DND-41 (cell line): ENCODE results near the gene TRAF2.

Experiments
- EZH2 ChIP-seq: IDR thresholded peaks from 3 replicates; pipeline ENCODE4 v1.6.1; 2012; ENCODE audit warnings: borderline replicate concordance, low read depth, mild to moderate bottlenecking, moderate library complexity, low read length, inconsistent platforms; ENCODE audit not compliant: severe bottlenecking
- TF ChIP-seq, protein P1 (sequence below): IDR thresholded peaks from 2 replicates; pipeline ENCODE4 v1.5.1; 2012; ENCODE audit warnings: borderline replicate concordance, low read length, moderate library complexity, mild to moderate bottlenecking; ENCODE audit not compliant: poor library complexity, severe bottlenecking; ENCODE audit errors: extremely low read depth

DNA sequence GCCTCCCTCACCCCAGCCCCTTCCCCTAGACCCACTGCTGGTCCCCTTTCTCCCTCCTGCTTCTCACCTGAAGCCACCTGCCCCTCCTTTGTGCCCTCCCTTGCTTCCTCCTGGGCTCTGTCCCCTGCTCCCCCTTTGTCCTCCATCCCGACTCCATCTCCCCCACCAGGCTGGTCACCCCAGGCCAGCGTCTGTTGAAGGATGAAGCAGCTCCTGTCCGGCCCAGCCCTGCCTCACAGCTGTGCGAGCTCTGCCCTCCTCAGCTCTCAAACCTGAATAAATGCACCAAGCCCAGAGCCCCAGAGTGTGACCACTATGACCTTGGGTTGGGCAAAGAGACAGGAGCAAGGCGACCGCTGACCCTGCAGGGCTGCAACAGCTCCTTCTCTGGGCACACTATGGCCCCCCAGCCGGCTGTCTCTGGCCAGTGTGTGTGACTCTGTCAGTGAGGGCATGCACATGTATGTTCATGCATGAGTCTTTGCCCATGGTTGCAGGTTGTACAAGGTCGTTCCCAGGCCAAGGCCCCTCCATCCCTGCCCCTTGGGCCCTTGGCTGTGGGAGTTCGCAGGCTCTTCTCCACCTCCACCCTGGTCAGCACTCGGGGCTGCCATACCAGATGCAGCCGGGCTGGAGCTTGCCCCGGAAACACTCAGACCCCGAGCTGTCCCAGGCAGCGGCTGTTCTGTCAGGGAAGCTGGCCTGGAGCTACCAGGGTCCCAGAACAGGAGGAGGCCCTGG is 69.1 kb downstream of the TRAF2 start:
- TF ChIP-seq, protein P1, sequence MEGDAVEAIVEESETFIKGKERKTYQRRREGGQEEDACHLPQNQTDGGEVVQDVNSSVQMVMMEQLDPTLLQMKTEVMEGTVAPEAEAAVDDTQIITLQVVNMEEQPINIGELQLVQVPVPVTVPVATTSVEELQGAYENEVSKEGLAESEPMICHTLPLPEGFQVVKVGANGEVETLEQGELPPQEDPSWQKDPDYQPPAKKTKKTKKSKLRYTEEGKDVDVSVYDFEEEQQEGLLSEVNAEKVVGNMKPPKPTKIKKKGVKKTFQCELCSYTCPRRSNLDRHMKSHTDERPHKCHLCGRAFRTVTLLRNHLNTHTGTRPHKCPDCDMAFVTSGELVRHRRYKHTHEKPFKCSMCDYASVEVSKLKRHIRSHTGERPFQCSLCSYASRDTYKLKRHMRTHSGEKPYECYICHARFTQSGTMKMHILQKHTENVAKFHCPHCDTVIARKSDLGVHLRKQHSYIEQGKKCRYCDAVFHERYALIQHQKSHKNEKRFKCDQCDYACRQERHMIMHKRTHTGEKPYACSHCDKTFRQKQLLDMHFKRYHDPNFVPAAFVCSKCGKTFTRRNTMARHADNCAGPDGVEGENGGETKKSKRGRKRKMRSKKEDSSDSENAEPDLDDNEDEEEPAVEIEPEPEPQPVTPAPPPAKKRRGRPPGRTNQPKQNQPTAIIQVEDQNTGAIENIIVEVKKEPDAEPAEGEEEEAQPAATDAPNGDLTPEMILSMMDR = no peak
- no peak for TF ChIP-seq EZH2
